ENCODE results near the gene NUP210. TPM values are rescaled to one million over a fixed set of nuclear protein-coding genes. Genes with fewer than 3 reads are reported as not detected.
A peak's percentile ranks its signal among the peaks of the same experiment; 100 is the strongest.

NUP210 gene
- total and polyA plus RNA-seq, 2 experiments from 2014 or later, result 13.8 to 73.9 TPM

DNA sequence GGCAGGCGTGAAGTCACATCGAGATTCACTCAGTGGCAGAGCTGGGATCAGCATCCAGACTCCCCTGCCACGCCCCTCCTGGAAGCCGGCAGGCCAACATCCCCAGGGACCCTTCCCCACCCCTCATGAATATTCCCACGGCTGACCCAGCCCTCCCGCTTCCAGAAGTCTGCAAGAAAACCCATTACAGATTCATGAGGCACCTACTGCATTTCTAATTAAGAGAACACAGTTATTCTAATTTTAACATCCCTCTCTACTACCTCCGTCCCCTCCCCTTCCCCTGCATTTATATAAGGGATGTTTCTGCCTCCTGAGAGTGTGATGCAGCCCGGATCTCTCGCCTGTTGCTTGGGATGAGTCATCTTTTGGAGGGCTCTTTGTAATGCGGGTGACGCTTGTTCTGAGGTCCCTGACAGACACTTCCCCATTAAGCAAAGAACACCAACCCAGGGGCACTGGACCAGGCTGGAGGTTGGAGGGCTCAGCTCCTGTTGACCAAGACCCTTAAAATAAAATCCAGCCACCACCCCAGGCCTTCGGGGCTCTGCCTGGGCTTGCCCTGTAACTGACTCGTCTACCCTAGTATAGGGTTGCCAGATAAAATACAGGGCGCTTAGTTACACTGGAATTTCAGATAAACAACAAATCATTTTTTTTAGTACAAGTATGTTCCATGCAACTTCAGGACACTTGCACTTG, 118.7 kb downstream of the NUP210 start:
- no peaks in the 10 kb centered on the region for H3K36me3 ChIP-seq (ENCODE audit: insufficient read depth)
- Mint-ChIP-seq H3K27me3 (ENCODE audit: insufficient read depth, low read depth, poor library complexity) (peaks cover 23% of the 10 kb centered on the region), H3K36me3 (ENCODE audit: low read depth) (no peaks in the 10 kb centered on the region; the same call in 2 of the 3 replicates), H3K27ac (peak overlapping the region; percentile 96), H3K4me3 (peak overlapping the region; percentile 48; the same call in 2 of the 3 replicates), H3K4me1 (peaks cover 54% of the 10 kb centered on the region), H3K9me3 (no peaks in the 10 kb centered on the region)
- no peaks in the 10 kb centered on the region for H3K27me3 ChIP-seq (ENCODE audit: insufficient read depth)
- ATAC-seq (peak; percentile 87), DNase-seq (ENCODE audit: low spot score) (peak; percentile 95)
- no peak overlapping the region; the same call in 1 of the 2 replicates for H3K4me3 ChIP-seq
- H3K27ac ChIP-seq (ENCODE audit: low read depth), result peak overlapping the region; percentile 71
- peak; percentile 74 for TF ChIP-seq CREB1 (CRISPR knock-in tag; IDR thresholded peaks at IDR 0.05; ENCODE audit: low read depth)
- TF ChIP-seq EZH2 (IDR thresholded peaks at IDR 0.05; ENCODE audit: low read depth, unreplicated experiment), result no peak
- no peak overlapping the region for H2AFZ ChIP-seq
- H3K4me2 ChIP-seq, result peak overlapping the region; percentile 53
- H3K9me2 ChIP-seq (ENCODE audit: insufficient read depth), result no peaks in the 10 kb centered on the region
- H3K79me2 ChIP-seq (replicated peaks; ENCODE audit: insufficient read depth), result no peaks in the 10 kb centered on the region
- H4K20me1 ChIP-seq (replicated peaks; ENCODE audit: insufficient read depth), result no peaks in the 10 kb centered on the region
- H3F3A ChIP-seq (replicated peaks; ENCODE audit: low read depth), result 0 out of 2 replicates have a peak, but pooled peaks cover 3% of the 10 kb centered on the region
- peaks cover 19% of the 10 kb centered on the region for H3K4me1 ChIP-seq (ENCODE audit: insufficient read depth)

- Histone ChIP-seq H3F3A (replicated peaks; ENCODE audit: low read depth) (0 out of 2 replicates have a peak, but pooled peaks cover 3% of the 10 kb centered on the region), H3K27ac (ENCODE audit: low read depth) (0 out of 2 replicates have a peak overlapping the region, but pooled peaks have one; percentile 24), H3K4me3 (no peak overlapping the region), H3K9me2 (ENCODE audit: insufficient read depth) (no peaks in the 10 kb centered on the region), H4K20me1 (replicated peaks; ENCODE audit: insufficient read depth) (no peaks in the 10 kb centered on the region), H2AFZ (no peak overlapping the region), H3K79me2 (replicated peaks; ENCODE audit: insufficient read depth) (no peaks in the 10 kb centered on the region), H3K4me2 (peak overlapping the region; percentile 53), H3K36me3 (ENCODE audit: insufficient read depth) (no peaks in the 10 kb centered on the region), H3K27me3 (ENCODE audit: insufficient read depth) (no peaks in the 10 kb centered on the region), H3K4me1 (ENCODE audit: insufficient read depth) (peaks cover 21% of the 10 kb centered on the region)
- peaks cover 21% of the 10 kb centered on the region for H3K27me3 Mint-ChIP-seq (ENCODE audit: insufficient read depth, low read depth, poor library complexity)
- TF ChIP-seq JUNB (IDR thresholded peaks at IDR 0.05; ENCODE audit: unreplicated experiment), result no peak
- no peak for TF ChIP-seq ZNF114 (CRISPR knock-in tag; IDR thresholded peaks at IDR 0.05)
- no peak for TF ChIP-seq CREB1 (CRISPR knock-in tag; IDR thresholded peaks at IDR 0.05; ENCODE audit: low read depth)
- no peak for TF ChIP-seq EZH2 (IDR thresholded peaks at IDR 0.05; ENCODE audit: low read depth, unreplicated experiment)
- TF ChIP-seq REST (IDR thresholded peaks at IDR 0.05; ENCODE audit: unreplicated experiment), result no peak
- no peak for TF ChIP-seq NANOG (IDR thresholded peaks at IDR 0.05; ENCODE audit: borderline replicate concordance)
- TF ChIP-seq POLR2AphosphoS5 (IDR thresholded peaks at IDR 0.05; ENCODE audit: low read depth), result no peak
- TF ChIP-seq ETS1 (IDR thresholded peaks at IDR 0.05), result no peak
- no peak for TF ChIP-seq CTCF (conservative IDR thresholded peaks at IDR 0.05; ENCODE audit: low read depth in 2 of 2)
- peaks cover 54% of the 10 kb centered on the region for H3K4me1 Mint-ChIP-seq
- no peaks in the 10 kb centered on the region; the same call in 2 of the 3 replicates for H3K36me3 Mint-ChIP-seq (ENCODE audit: low read depth)
- H3K4me3 Mint-ChIP-seq, result peak overlapping the region; percentile 48; the same call in 2 of the 3 replicates
- ATAC-seq (no peak; the same call in 2 of the 3 replicates), DNase-seq (ENCODE audit: low spot score) (no peak)
- H3K27ac Mint-ChIP-seq, result peak overlapping the region; percentile 96; the same call in 1 of the 2 replicates
- H3K9me3 Mint-ChIP-seq, result no peaks in the 10 kb centered on the region
Observed at GRCh38 chr3:13300546-13301285, 119.4 kb downstream of the NUP210 start.

Measured in GM23338 (cell line).